GM21528 (cell line): ENCODE results near the gene OPA1.
A peak's percentile ranks its signal among the peaks of the same experiment; 100 is the strongest.
"Not testable (repeated sequence)": the region's sequence is repeated elsewhere in the genome, so short reads cannot be mapped to it uniquely, and the experiment has no call there.

Experiments
- ATAC-seq: cut with Tn5 transposase; IDR thresholded peaks from one replicate; pipeline ENCODE4 v1.9.1; 2021; ENCODE audit warnings: mild to moderate bottlenecking, moderate library complexity; ENCODE audit not compliant: unreplicated experiment, low FRiP score

Gene OPA1

DNA sequence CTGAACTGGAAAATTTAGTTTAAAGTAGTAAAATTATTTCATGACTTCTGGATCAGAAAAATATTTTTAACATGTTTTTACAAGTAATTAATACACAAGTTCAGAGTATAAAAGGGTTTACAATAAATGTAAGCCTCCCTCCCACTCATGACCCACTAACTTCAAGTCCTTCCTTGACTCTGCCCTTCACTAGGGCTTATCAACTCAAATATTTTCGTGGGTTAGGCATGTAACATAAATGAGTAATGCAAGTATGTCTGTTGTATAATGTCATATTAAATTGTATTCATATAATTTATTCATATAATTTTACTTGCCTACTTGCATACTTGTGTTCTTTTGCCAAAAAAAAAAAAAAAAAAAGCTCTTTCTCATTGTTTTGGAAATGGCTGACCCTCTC, 3.4 kb upstream of the OPA1 start:
- no peak for ATAC-seq

- ATAC-seq: no peak
These were observed 2.7 kb upstream of the OPA1 start for GRCh38 chr3:193590088-193590856.

DNA sequence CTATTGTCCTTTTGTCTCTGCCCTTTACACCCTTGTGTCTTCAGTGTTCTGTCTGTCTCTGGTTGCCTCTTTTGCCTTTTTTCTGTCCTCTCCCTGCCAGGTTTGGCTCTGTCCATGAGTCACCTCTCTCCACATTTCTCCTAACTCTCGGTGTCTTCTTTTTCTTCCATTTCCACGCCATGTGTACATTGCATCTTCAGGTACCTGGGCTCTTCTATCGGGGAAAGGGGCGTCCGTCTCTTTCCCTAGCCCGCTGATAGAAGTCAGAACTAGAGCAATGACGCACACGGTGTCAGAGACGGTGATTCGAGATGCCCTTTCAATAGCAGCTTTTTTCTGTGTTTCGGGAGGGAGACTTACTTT, 641 bp downstream of the OPA1 start:
- peak; percentile 25 for ATAC-seq

DNA sequence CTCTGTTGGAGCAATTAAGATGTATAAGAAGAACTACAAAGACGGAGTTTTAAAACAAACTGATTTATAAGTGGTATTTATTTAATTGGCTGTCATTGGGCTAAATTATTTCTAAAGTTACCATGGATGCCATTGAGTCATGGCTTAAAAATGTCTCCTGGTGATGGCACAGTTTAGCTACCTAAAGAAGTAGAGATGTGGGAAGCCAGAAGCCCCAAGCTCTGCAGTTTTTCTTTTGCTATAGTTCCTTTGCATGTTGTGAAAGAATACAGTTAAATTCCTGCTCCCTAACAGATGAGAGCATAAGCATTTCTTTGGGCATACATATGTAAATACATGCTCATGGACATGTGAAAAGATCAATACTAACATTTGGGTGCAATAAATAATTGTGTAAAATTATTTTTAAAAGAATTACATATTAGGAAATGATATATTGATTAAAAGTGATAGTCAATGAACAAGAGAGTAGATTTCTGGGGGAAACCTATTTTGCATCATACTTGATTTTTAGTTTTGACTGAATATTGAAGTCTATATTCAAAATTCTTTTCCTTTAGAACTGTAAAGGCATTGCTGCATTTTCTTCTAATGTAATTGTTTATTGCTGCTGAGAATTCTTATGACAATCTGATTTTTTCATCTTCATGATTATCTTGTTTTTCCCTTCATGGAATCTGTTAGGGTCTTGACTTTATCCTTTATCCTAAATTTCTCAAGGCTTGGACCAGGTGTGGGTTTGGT, 2.1 kb downstream of the OPA1 start:
- ATAC-seq: no peak

GRCh38 chr3:193595939-193596487, 3.0 kb downstream of the OPA1 start:
- no peak for ATAC-seq

GRCh38 chr3:193598202-193598601, 5.2 kb downstream of the OPA1 start:
- ATAC-seq: no peak

DNA sequence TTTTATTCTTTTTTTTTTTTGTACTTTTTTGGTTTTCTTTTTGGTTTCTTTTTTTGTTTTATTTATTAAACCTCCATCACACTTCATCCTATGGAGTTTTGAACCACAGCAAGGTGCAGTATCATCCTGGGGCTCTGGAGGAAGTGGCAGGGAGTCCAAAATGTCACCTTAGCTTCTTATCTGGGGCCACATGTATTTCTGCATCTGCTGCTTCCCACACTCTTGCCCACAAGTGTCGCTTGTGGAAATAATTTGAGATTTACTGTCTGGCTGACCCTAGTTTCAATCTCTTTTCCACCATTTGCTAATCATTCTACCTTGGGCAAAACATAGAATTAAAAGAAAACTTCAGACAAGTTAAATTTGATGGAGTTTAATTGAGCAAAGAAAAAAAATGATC, 6.4 kb downstream of the OPA1 start:
- ATAC-seq: no peak

DNA sequence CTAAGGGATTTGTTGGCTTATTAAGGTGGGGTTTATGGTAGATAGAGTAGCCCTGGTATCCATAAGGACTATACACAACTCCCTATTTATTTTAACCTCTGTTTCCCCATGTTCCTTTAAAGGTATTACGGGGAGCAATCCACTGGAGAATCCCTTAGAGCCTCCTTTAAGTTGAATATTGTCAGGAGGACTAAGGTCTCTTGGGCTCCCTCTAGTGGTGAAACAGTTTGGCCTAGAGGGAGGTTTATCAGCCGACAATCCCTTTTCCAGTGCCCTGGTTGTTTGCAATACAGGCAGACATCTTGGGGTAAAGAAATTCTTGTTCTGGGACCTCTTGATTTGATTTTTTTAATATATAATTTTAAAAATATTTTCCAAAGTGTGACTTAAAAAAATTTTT, 12.9 kb downstream of the OPA1 start:
- no peak for ATAC-seq

- ATAC-seq: not testable (repeated sequence)
These were observed 13.9 kb downstream of the OPA1 start for GRCh38 chr3:193606892-193607291.

DNA sequence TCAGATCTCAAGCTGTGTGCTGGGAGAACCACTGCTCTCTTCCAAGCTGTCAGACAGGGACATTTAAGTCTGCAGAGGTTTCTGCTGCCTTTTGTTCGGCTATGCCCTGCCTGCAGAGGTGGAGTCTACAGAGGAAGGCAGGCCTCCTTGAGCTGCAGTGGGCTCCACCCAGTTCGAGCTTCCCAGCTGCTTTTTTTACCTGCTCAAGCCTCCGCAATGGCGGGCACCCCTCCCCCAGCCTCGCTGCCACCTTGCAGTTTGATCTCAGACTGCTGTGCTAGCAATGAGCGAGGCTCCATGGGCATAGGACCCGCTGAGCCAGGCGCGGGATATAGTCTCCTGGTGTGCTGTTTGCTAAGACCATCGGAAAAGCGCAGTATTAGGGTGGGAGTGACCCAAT, 17.5 kb downstream of the OPA1 start:
- ATAC-seq: not testable (repeated sequence)

DNA sequence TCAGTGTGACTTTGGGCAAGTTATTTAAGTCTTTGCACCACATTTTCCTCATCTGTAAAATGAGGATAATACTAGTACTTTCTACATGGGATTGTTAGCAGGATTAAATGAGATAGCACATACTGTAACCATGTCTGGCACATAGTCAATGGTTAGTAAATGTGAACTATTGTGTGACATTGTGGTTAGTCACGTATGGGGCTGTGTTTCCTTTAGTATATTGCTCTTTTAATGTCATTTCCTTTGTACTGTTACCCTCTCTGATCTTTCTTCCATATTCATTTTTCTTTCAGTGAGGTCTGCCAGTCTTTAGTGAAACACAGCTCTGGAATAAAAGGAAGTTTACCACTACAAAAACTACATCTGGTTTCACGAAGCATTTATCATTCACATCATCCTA, 21.4 kb downstream of the OPA1 start:
- no peak for ATAC-seq

DNA sequence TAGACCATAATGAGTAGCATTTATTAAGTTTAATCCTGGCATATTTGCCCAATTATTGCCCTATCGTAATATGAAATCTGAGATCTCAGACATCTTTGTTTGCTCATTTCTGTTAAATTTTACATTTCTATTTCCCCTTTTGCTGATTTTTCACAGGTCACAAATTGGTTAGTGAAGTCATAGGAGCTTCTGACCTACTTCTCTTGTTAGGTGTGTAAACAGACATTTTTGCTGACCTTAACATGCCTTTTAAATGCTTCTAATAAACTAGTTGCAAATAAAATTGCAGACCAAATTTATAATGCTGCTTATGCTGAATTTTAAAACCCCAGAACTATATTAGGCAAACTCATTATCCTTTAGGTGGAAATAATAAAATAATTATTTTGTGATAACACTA, 24.6 kb downstream of the OPA1 start:
- ATAC-seq: no peak

DNA sequence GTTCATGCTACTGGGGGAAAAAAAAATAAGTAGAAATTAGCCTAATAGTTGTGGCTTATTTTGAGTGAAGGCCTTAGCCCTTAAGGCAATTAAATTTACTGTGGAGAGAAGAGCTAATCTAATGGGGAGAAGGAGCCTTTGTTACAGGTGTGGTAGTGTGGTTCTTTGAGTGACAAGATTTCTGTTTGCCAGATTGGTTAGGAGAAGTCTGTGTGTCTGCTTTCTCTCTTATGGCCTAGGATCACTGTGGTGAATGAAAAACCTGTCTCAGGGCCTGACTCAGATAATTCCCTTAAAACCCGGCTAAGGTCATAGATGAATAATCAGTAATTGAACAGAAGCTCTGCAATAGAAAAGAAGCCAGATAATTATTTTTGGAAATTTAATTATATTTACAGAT, 27.0 kb downstream of the OPA1 start:
- no peak for ATAC-seq

GRCh38 chr3:193620650-193621049, 27.6 kb downstream of the OPA1 start:
- peak; percentile 73 for ATAC-seq

DNA sequence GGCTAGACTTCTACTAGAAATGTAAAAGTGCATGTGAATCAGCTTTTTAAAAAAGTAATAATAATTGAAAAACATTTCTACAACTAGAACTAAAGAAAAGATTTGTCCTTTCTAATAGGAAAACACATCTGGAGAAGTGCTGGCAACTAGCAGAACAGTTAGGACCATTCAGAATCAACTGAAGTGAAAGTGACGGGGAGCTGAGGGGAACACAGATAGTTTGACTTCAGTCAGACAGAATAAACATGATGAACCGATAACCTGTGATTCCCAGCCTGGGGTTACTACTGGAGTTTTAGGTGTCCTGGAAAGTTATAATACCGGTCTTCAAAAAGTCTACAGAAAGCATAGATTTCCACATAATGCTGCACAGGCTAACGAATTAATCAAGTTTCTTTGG, 28.1 kb downstream of the OPA1 start:
- no peak for ATAC-seq

DNA sequence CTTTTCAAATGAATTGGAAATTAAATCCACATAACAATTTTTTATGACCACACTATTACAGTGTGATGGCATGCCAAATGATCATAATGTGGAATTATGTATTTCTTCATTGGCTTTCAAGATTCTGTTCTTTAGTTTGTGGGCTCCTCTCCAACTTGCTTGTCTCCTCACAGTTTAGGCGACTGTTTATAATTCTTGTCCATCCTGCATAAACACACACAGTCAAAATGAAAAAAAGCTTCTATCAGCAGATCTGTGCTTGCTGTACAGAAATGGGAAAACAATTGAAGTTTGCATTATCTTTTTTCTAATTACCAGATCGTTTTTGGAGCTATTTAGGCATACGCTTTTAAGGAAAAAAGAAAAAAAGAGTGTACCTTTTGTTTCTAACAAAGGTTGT, 37.0 kb downstream of the OPA1 start:
- no peak for ATAC-seq

- no peak for ATAC-seq
These were observed 44.8 kb downstream of the OPA1 start for GRCh38 chr3:193637831-193638230.

- no peak for ATAC-seq
These were observed 45.8 kb downstream of the OPA1 start for GRCh38 chr3:193638833-193639232.

DNA sequence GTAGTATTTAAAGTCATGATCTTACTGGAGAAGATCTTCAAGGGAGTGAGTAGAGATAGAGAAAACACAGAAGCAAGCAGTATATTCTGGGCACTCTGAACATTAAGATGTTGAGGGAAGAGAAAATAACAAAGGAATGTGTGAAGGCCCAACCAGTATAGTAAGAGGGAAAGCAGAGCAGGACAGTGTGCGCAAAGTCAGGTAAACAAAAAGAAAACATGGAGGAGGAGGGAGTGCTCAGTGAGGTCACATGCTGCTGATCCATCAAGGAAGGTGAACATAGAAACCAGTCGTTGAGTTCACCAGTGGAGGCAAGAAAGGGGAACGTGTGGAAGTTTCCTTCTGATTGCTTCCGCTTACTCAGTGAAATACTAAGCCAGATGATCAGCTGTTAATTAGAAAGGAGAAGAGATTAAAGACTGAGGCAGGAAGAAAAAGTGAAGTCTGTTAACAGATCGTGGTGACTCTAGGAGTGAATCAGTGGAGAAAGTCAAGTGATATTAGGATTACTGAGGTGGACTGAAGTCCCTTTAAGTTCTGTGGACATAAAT, 47.2 kb downstream of the OPA1 start:
- no peak for ATAC-seq

GRCh38 chr3:193640728-193641439, 47.9 kb downstream of the OPA1 start:
- no peak for ATAC-seq

GRCh38 chr3:193641440-193641775, 48.4 kb downstream of the OPA1 start:
- ATAC-seq: no peak
